NB4 (cell line): ENCODE data around the gene EFNA2.

Experiments used
- MYC ChIP-seq: IDR thresholded peaks from 2 replicates; pipeline ENCODE4 v1.6.1; 2011; ENCODE audit warnings: low read depth, low read length
- POLR2A ChIP-seq: IDR thresholded peaks from 2 replicates; pipeline ENCODE4 v1.6.1; 2011; ENCODE audit warnings: mild to moderate bottlenecking; ENCODE audit not compliant: insufficient read length; ENCODE audit errors: extremely low read depth
- TF ChIP-seq, protein P1 (sequence below): IDR thresholded peaks from one replicate; pipeline ENCODE4 v1.5.1; 2012; ENCODE audit warnings: low read depth, low read length
- TF ChIP-seq, protein P2 (sequence below): IDR thresholded peaks from 2 replicates; pipeline ENCODE4 v1.6.1; 2011; ENCODE audit warnings: low read depth, low read length

DNA sequence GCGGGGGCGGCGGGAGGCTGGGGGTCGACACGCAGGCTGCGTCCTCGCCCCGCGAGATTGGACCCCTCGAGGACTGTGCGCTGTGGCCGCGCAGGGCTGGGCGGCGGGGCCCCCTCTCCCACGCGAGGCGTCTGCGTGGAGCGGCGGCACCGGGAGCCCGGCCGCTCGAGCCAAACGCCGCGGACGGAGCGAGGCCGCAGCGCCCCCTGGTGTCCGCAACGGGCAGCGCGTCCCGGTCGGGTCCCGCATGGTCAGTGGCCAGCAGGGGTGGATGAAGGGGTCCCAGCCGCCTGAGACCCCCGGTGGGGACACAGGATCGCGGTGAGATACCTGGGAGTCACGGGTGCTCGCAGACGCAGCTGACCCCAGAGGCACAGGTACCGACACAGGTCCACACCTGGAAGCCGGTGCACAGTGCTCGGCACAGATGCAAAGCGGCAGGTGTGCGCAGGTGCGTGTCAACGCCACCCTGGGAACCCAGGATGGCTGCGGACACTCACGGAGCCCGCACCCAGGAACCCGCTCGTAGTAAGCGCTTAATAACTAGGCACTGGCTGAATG is 18.7 kb upstream of the EFNA2 start:
- TF ChIP-seq, protein P1, sequence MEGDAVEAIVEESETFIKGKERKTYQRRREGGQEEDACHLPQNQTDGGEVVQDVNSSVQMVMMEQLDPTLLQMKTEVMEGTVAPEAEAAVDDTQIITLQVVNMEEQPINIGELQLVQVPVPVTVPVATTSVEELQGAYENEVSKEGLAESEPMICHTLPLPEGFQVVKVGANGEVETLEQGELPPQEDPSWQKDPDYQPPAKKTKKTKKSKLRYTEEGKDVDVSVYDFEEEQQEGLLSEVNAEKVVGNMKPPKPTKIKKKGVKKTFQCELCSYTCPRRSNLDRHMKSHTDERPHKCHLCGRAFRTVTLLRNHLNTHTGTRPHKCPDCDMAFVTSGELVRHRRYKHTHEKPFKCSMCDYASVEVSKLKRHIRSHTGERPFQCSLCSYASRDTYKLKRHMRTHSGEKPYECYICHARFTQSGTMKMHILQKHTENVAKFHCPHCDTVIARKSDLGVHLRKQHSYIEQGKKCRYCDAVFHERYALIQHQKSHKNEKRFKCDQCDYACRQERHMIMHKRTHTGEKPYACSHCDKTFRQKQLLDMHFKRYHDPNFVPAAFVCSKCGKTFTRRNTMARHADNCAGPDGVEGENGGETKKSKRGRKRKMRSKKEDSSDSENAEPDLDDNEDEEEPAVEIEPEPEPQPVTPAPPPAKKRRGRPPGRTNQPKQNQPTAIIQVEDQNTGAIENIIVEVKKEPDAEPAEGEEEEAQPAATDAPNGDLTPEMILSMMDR: peak; percentile 54
- TF ChIP-seq POLR2A (no peak), MYC (no peak)
- TF ChIP-seq, protein P2, sequence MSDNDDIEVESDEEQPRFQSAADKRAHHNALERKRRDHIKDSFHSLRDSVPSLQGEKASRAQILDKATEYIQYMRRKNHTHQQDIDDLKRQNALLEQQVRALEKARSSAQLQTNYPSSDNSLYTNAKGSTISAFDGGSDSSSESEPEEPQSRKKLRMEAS: peak; percentile 36; the same call in 1 of the 2 replicates
